HG03378 (cell line): Measurements from ENCODE around the gene RHBDF2.
A peak's percentile ranks its signal among the peaks of the same experiment; 100 is the strongest.

Experiments used
- ATAC-seq: cut with Tn5 transposase; IDR thresholded peaks from one replicate; pipeline ENCODE4 v1.9.1; 2021; ENCODE audit warnings: mild to moderate bottlenecking, moderate library complexity; ENCODE audit not compliant: unreplicated experiment

Gene RHBDF2

GRCh38 chr17:76484228-76484725 is 16.9 kb downstream of the RHBDF2 start:
- ATAC-seq: no peak

GRCh38 chr17:76481071-76481655 is 20.1 kb downstream of the RHBDF2 start:
- peak; percentile 56 for ATAC-seq

GRCh38 chr17:76480632-76481031 is 20.6 kb downstream of the RHBDF2 start:
- peak; percentile 17 for ATAC-seq

- no peak for ATAC-seq
These were observed 21.6 kb downstream of the RHBDF2 start for GRCh38 chr17:76479515-76480060.

- ATAC-seq: no peak
These were observed 22.3 kb downstream of the RHBDF2 start for GRCh38 chr17:76478730-76479514.

GRCh38 chr17:76478097-76478496 is 23.1 kb downstream of the RHBDF2 start:
- no peak for ATAC-seq

- no peak for ATAC-seq
These were observed 23.6 kb downstream of the RHBDF2 start for GRCh38 chr17:76477576-76477975.

GRCh38 chr17:76476736-76477135 is 24.5 kb downstream of the RHBDF2 start:
- ATAC-seq: no peak

GRCh38 chr17:76475302-76475701 is 25.9 kb downstream of the RHBDF2 start:
- ATAC-seq: no peak

- no peak for ATAC-seq
These were observed 26.3 kb downstream of the RHBDF2 start for GRCh38 chr17:76474894-76475293.

GRCh38 chr17:76474238-76474637 is 27.0 kb downstream of the RHBDF2 start:
- no peak for ATAC-seq

- ATAC-seq: no peak
These were observed 27.7 kb downstream of the RHBDF2 start for GRCh38 chr17:76473541-76473985.

- no peak for ATAC-seq
These were observed 28.5 kb downstream of the RHBDF2 start for GRCh38 chr17:76472726-76473125.

GRCh38 chr17:76472258-76472645 is 29.0 kb downstream of the RHBDF2 start:
- ATAC-seq: no peak

GRCh38 chr17:76471498-76472257 is 29.5 kb downstream of the RHBDF2 start:
- ATAC-seq: no peak

- ATAC-seq: no peak
These were observed 31.1 kb downstream of the RHBDF2 start for GRCh38 chr17:76469991-76470739.

GRCh38 chr17:76469076-76469990 is 31.9 kb downstream of the RHBDF2 start:
- ATAC-seq: no peak

- ATAC-seq: no peak
These were observed 32.6 kb downstream of the RHBDF2 start for GRCh38 chr17:76468634-76469010.

GRCh38 chr17:76467809-76468633 is 33.2 kb downstream of the RHBDF2 start:
- ATAC-seq: no peak
